ENCODE data around the gene OVCH1.

DNA sequence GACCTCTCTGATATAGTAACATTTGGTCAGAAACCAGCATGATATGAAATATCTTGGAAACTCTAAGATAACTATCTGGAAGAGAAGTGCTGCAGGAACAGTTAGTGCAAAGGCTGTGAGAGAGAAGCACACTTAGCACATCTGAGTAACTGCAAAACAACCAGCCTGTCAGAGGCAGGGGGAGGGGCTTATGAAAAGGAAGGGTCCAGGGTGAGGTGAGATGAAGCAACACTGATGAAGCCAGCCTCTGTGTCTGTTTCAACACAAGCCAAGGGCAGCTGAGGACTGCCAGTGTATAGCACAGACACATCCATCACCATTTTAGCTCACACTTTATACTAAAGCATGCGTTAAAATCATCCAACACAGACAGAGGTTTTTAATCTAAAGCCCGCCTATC is 37.4 kb upstream of the OVCH1 start:
- TF ChIP-seq, protein P1, sequence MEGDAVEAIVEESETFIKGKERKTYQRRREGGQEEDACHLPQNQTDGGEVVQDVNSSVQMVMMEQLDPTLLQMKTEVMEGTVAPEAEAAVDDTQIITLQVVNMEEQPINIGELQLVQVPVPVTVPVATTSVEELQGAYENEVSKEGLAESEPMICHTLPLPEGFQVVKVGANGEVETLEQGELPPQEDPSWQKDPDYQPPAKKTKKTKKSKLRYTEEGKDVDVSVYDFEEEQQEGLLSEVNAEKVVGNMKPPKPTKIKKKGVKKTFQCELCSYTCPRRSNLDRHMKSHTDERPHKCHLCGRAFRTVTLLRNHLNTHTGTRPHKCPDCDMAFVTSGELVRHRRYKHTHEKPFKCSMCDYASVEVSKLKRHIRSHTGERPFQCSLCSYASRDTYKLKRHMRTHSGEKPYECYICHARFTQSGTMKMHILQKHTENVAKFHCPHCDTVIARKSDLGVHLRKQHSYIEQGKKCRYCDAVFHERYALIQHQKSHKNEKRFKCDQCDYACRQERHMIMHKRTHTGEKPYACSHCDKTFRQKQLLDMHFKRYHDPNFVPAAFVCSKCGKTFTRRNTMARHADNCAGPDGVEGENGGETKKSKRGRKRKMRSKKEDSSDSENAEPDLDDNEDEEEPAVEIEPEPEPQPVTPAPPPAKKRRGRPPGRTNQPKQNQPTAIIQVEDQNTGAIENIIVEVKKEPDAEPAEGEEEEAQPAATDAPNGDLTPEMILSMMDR (IDR thresholded peaks at IDR 0.05; ENCODE audit: insufficient read depth, low read length): no peak
- TF ChIP-seq POLR2AphosphoS5 (IDR thresholded peaks at IDR 0.05; ENCODE audit: low read depth): no peak

All from HL-60 (cell line).